Measurements from ENCODE around the gene WSCD1.

Gene WSCD1

DNA sequence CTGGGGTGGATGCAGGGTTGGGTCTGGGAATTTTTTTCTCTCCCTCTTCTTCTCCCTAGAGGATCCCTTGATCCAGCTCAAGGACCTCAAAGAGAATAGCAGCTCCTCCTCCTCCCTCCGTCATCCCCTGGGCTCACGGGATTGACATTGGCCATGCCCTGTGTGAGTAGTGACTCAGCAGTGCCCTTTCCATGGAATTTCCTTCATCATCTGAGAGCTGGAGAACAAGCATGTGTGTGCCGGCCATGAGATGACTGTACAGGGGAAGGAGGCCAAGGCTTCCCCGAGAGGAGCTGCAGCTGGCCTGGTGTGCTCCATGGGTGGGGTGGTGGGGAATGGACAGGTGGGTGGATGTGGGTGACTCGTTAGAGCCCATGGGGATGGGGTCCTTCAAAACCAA is 8.9 kb upstream of the WSCD1 start:
- DNase-seq, result no peak

DNA sequence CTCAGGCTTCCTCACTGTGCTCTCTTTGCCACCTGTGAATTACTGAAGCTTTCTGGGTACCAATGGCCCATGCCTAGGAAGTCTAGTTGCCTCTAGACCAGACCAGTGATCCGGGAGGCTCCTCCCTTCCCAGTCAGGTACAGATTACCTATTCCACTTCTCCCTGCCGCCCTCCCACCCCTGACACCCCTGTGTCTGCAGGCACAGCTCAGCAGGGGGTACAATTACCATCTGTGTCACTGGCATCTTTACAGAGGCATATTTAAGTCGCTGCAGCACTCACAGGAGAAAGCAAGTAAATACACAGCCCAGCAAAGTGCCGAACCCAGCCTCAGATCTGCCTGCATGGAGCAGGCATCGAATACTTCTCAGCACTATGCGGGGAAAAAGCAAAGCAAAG is 5.3 kb upstream of the WSCD1 start:
- DNase-seq, result no peak

DNA sequence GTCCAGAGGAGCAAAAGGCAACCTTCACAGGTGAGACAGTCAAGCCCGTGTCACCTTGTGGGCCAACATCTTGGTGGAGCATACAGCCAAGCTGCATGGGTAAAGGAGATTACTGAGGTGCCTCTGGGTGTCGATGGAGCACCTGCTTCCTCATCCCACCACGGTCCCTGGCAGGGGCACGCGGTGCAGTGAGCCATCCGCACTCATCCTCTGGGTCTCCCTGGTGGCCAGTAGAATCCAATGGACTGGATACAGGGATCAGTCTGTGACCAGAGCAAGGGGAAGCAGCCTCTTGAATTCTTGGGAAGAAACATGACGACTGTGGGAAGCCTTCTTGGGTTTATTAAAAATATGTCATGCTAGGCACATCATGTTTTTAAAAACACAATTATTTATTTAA is 4.8 kb upstream of the WSCD1 start:
- DNase-seq, result no peak

DNA sequence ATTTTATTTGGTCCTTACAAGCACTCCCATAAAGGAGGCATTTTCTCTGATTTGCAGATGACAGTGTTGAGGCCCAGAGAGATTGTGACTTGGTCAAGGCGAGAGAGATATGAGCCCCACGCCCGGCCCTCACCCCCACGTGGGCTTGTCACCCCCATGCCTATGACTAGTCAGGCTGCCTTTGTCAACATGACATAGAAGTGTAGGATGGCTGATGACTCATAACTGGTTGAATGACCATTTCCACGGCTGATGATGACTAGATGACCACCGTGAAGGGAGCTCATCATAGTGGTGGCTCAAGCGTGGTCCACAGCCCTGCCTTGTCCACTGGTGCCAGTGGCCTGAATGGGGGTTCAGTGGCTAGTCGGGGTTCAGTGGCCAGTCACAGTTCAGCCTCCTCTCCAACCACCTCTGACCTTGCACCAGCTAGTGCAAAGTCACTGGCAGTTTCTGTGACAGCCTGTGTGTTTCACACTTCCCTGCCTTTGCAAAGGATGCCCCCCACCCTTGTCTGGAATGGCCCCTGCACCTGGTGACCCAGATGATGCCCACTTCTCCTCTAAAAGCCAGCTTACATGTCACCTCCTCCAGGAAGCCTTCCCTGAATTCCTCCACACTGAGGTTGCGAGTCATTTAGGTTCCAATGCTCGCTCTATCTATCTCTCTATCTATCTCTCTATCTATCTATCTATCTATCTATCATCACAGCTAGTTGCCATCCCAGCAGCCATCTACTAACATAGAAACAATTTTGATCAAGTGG is 3.8 kb upstream of the WSCD1 start:
- DNase-seq, result no peak

DNA sequence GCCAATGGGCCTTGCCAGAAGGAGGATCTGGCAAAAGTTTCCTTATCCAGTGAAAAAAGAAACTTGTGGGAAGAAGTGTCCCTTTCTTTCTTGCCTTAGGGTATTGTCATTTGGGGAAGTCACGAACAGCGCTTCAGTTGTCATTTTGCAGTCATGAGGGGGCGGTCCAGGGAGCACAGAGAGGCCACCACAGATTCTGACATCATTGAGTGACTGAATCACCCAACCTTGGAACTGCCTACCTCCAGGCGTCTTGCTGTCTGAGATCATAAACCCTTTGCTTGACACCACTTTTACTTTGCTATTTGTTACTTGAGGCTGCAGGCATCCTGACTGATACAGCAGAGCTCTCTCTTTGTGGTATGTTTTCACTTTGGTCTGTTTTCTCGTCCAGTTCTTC is 3.1 kb upstream of the WSCD1 start:
- no peak for DNase-seq

DNA sequence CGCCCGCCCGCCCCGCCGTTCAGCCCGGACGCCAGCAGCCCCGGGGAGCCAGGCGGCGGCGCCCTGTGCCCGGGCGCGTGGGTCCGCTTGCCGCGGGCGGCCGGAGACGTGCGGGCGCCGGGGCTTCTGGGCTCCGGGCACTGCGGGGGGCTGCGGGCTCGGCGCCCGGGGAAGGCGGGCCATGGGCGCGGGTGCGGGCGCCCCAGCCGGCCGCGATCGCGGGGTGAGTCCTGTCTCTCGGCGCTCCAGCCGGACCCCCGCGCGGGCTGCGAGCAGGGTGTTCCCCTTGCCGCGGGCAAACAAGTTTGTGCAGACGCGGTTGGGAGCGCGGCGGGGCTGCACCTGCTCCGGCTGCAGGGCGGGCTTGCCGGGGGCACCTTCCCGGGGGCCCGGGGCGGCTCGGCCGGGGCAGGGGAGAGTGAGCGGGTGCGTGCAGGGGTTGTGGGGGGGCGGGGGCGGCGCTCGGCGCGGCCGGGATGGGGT is 292 bp downstream of the WSCD1 start:
- DNase-seq, result no peak

DNA sequence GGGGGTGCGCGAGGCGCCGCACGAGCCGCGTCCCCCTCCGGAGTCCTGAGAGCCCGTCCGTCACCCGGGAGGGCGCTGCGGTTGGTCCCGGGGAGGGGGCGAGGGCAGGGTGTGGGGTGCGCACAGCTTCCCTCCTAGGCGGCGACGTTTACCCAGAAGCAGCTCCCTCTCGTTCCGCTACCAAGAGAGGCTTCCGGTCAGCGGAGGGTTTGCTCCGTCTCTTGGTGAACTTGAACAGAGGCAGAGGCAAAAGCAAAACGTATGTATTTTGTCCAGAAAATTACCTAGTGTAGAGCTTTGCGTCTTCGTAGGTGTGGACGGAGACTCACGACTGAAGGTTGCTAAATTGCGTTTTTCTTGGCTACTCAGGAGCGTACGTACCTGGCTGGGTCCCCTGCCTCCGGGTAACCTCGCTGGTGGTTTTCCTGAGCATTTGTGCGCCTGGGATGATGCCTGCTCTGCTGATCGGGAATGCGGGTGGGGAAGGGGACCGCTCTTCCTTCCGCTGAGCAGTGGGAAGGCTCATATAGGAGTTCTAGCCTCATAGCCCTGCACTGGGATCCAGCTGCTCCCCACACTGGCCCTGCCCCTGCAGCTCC is 833 bp downstream of the WSCD1 start:
- no peak for DNase-seq

DNA sequence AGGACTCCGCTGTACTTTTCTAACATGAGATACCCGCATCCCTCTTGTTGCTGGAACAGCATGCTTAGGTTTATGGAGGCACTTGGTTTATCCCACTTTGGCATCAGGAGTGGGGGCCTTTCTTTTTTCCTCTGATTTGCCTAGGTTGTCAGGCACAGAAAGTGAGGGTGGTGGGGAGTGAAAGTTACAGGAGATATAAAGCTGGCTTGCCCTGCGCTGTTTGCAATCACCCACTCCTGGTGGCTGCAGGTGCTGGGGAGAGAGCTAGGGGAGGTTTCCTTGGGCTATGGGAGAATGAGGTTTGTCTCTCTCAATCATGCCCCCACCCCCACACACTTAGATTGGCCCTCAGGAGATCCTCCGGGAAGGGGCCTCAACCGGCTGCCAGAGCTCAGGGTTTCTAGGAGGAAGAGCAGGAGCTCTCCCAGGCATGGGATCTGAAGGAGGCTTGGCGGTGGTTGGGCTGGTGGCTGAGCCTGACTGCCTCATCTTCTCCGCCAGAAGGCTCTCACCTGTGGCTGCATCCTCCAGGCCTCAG is 1.4 kb downstream of the WSCD1 start:
- DNase-seq, result no peak

DNA sequence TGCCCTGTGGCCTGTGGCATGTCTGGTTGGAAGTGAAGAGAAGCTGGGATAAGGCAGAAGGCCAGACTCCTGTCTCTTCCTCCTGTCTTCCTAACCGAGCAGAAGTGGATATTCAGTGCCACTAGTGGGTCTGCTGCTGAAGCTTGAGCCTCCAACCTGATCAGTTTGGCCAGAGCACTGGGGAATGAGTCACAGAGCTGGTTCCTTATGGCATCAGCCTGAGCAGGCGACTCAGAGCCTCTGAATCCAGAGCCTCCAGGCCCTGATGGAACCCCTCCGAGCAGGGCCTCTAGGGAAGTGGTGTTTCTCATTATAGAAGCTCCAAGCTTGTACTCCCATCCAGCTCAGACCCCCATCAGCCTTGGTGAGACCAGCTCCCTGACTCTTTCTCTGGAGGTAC is 2.0 kb downstream of the WSCD1 start:
- no peak for DNase-seq

DNA sequence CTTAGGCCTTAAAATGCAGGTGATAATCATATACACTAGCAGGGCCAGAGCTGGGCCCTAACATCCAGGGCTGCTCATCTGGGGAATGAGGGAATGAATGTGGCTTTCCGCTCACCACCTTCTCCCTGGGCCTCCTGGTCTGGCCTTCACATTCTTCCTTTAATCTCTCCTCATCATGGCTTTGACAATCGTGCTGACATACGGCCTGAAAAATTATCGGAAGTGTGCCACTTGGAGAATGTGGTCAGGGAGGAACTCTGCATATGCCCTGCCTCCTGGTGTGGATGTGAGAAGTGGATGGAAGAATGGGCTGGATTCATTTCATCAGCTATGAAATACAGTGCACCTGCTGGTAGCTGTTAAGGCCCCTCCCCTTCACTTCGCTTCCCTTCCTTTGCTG is 2.4 kb downstream of the WSCD1 start:
- DNase-seq, result no peak

DNA sequence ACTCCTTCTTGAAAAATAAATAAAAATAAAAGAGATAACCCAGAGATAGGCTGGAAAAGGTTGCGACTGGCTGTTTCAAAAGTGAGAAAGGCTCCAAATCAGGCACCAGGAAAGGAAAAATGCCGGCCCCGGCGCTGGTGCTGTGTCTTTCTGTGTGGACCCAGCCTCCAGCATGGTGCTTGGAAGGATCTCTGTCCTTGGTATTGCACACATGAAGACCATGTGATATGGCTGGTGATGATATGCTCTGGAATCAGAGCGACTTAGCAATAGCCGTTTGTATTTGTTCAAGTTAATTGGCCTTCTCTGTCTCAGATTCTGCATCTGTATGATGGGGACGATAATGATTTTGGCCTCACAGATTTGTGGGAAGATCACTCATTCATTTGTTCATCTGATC is 3.4 kb downstream of the WSCD1 start:
- DNase-seq, result no peak

DNA sequence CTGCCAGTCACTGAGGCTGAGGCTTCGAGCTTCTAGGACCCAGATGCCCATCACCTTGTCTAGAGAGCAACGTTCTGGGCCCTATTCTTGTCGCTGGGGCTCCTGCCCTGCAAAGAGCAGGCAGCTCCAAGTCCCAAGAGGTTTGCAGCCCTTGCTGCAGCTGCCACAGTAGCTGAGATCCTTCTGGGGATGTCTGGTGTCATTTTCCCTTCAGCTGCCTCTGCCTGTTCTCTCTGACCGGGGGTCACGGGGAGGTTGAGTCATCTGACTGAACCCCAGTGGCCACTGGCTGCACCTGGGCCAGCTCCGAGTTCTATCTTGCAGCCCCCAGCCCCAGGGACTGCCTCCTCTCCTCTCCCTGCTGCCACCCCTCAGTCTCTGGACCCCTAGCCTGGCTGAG is 4.9 kb downstream of the WSCD1 start:
- no peak for DNase-seq

DNA sequence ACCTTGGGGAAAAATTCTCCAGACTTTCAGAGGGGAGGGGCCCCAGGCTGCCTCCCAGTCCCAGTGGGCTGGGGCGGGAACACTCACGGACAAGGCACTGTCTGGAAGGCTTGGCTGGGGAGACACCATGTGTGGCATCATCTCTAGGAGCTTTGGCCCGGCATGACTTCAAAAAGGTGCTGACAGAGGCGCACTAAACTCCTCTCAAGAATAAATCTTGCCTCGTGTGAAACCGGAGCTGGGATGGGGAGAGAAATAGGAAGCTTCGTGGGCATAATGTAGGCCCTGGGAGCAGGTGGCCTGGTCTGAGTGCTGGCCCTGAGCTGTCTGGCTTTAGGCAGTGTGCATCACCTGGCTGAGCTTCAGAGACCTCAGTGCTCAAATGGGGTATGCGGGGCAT is 5.7 kb downstream of the WSCD1 start:
- DNase-seq, result no peak

DNA sequence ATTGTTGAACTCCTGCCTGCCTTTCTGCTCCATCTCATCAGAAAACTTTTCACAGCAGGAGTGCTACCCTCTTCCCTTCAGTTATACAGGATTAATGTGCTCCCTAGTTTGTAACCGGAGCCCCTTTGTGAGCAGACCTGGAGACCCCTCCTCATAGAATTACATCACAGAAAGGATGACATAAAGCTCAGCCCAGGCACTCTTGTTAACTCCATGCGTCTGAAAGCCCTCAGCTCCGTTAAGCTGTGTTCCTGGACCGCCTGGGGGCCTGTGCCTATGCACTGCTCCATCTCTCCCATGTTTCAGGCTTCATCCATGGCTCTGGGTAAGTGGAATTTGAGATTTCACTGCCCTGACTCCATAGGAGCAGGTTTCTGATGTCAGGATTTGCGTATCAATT is 7.6 kb downstream of the WSCD1 start:
- DNase-seq, result no peak

DNA sequence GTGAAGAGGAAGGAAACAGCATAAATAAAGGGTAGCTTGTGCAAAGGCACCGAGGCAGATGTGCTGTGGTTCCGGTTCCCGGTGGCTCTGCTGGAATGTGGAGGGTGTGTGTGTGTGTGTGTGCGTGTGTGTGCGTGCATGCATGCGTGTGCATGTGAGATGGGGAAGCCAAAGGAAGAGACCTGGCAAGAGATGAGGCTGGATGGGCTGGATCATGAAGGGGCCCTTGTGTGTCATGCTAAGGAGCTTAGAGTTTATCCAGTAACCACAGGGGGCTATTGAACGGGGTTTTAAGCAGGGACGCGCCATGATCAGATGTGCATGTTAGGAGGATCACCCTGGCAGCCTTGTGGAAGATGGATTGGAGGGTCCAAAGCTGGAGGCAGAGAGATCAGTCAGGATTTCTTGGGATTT is 8.3 kb downstream of the WSCD1 start:
- DNase-seq, result no peak

DNA sequence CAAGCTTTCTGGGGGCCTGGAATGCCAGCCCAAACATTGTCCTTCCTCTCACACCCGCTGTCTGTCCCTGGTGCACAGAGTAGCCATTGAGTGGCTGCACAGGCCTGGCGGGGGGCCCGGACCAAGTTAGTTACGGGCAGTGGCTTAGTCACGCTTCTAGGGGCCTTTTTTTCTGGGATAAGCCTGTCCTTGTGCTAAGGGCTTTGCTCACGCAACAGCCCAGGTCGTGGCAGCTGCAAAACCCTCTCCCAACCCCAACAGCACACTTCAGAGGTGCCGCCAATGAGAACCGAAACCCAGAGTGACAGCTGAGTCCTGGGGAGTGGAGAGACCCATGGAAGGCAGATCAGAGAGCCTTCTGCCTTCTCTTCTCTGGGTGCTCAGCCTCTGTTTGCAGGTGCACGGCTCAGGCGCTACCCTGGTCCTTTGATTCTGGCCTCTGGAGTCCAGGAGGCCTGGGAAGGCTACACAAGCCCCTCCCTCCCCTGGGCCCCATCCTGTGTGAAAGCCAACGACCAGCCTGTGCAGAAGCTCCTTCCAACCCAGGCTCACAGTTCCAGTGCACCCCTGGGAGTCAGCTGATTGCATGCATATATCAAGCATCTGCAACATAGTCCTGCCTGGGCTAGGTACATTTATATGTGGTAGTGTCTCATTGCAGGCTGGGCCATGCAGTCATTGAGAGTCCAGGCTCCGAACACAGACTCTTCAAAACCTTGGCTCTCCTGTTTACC is 9.1 kb downstream of the WSCD1 start:
- DNase-seq, result no peak

DNA sequence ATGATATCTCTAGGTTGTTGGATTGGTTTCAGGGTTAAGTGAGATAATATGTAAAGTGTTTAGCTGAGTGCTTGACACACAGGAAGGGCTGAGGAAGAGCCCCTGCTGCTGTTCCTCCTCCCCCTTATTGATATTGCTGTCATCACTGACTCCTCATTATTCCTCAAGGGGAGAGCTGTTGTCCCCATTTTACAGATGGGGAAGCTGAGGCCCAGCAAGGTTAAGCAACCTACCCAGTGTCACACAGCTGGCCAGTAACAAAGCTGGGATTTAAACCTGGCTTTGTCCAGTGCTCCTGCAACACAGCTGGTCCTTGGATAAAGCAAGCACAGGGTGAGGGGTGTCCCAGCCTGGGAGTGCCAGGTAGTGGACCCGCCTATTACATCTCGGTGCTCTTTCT is 9.8 kb downstream of the WSCD1 start:
- no peak for DNase-seq

DNA sequence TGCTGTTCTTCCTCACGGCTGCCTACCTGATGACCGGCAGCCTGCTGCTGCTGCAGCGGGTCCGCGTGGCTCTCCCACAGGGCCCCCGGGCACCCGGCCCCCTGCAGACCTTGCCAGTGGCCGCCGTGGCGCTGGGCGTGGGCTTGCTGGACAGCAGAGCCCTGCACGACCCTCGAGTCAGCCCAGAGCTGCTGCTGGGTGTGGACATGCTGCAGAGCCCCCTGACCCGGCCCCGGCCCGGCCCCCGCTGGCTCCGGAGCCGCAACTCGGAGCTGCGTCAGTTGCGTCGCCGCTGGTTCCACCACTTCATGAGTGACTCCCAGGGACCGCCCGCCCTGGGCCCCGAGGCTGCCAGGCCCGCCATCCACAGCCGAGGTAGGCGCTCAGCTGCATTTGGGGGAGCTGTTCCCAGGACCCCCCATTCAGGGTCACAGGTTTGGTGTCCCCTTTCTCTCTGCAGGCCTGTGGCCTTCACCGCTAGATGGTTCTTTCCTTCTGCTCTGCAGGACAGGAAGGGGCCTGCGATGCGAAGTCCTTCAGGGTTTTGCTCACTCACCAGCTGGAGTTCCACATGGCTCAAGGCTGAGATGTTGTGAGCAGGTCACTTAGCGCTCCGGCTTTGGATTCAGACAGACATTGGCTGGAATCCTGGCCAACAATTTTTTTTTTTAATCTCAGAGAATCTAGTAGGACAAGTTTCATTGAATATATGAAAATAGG is 10.7 kb downstream of the WSCD1 start:
- no peak for DNase-seq

DNA sequence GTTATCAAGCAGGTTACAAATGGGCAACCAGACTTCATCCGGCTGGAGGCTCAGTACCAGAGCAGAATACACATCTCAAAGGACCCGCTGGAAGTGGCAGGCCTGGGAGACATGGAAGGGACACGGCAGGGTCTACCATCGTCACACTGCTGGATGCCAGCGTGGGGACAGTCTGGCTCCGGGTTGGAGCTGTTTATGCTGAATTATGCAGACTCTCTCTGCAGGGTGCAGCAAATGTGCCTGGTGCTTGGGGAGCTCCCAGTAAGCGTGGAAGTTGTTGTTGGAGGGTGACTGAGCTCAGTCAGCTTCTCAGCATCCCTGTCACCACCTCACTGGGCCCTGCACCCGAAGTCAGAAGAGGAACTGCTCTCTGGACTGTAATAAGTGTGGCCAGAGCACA is 12.2 kb downstream of the WSCD1 start:
- DNase-seq, result no peak

DNA sequence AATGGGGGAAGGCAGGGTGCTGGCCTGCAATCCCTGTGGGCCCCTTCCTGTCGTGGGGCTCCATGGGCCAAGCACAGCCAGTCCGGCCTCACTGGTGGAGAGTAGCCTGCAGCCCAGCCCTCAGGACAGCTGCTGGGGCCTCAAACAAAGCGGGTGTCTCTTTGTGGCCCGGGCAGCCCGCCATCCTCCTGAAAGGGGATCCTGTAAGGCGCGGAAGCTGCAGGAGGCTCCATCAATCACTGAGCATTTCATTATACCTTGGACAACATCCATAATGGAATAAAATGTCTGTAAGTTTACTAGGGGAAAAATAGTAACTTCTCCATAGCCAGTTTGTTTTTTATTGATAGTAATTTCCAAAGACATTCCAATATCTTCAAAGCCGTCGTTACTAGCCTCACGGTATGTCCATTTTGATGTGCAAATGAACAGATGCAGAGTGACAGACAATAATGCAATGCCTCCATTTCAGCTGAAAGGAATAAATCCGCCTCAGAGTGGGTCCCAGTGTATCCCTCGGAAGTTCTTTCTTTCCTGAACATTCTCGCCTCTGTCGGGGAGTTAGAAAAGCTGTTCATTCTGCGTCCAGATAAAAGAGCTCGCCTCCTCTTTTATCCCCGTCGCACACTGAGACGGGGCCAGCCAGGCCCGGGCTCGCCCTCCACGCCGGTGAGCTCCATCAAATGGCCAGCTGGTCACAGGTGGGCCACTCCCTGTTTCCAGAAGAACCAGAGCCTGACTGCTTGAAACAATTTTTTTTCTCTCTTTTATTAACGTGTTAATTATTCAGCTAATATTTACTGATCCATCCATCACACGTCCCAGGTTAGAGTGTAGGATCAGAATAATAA is 14.4 kb downstream of the WSCD1 start:
- no peak for DNase-seq

DNA sequence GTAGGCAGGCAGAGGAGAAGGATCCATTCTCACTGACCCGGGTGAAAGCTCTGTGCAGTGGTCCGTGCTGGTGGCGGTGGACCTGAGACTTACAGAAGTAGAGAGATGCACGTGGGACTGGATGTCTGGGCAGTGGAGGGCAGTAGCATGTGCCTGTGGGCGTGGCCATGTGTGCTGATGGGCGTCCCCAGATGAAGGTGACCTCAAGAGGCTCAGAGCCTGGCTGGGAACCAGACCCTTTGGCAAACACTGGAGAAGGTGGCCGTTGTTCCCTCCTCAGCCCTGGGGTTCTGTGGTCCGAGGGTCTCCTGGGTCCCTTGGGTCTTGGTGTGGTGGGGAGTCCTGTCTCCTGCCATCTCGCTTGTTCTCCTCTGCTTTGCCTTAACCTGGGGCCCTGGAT is 15.6 kb downstream of the WSCD1 start:
- no peak for DNase-seq

All from CD4-positive, alpha-beta T cell treated with Interleukin-10 for 1 hour (primary cell).